ENCODE results near the gene THEMIS.

DNA sequence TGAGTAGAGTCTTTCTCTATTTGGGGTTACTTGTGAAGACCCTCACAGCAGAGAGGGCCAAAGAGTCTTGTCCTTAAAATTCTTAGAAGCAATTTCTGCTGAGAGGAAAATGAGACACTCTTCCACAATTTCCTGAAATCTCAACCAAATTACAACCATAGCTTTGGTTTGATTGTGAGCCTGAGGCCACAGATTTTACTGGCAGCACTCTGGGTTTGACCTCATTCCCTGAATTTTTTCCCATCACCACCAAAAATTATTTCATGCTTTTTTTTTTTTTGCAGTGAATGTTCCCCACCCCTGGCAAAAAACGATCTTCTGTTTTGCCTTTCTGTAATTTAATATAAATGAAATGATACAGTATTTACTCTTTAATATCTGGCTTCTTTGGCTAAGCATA, 125.5 kb downstream of the THEMIS start:
- TF ChIP-seq, protein P1, sequence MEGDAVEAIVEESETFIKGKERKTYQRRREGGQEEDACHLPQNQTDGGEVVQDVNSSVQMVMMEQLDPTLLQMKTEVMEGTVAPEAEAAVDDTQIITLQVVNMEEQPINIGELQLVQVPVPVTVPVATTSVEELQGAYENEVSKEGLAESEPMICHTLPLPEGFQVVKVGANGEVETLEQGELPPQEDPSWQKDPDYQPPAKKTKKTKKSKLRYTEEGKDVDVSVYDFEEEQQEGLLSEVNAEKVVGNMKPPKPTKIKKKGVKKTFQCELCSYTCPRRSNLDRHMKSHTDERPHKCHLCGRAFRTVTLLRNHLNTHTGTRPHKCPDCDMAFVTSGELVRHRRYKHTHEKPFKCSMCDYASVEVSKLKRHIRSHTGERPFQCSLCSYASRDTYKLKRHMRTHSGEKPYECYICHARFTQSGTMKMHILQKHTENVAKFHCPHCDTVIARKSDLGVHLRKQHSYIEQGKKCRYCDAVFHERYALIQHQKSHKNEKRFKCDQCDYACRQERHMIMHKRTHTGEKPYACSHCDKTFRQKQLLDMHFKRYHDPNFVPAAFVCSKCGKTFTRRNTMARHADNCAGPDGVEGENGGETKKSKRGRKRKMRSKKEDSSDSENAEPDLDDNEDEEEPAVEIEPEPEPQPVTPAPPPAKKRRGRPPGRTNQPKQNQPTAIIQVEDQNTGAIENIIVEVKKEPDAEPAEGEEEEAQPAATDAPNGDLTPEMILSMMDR (IDR thresholded peaks at IDR 0.05) = no peak
- no peak for TF ChIP-seq POLR2AphosphoS5 (IDR thresholded peaks at IDR 0.05; ENCODE audit: low read depth, low read length)

All from Panc1 (cell line).